HG03060 (cell line): ENCODE measurements around the gene FSTL4.

Experiments
- ATAC-seq: cut with Tn5 transposase; IDR thresholded peaks from one replicate; pipeline ENCODE4 v1.9.1; 2021; ENCODE audit warnings: low read depth, moderate number of reproducible peaks; ENCODE audit not compliant: unreplicated experiment

The FSTL4 gene

DNA sequence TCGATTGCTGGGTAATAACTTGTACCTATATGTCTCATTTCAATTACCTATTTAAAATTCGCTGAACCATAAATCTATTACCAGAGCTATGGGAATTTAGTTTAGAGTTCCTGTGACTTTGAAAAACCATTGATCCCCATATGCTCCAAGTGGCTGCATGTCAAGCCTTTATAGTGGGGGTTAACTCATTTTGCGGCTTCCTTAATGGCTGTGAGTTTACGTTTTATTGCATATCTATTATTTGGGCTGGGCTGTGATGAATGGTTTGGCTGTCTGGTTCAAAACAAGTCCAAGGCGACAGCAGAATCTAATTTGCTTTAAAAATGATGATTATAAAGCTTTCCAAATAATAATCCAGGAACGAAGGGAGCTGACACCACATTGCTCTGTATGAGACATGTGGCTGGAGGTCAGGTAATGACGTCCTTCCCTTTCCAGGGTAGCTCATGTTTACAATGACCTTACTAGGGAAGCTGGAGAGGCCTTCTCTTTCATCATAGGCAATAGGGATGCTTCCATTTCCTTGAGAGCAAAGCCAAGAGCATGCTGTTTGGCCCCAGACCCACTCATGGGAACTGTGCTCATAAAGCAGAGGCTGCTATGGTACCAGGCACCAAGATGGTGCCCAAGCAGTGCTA lies 302.2 kb downstream of the FSTL4 start:
- ATAC-seq: no peak

DNA sequence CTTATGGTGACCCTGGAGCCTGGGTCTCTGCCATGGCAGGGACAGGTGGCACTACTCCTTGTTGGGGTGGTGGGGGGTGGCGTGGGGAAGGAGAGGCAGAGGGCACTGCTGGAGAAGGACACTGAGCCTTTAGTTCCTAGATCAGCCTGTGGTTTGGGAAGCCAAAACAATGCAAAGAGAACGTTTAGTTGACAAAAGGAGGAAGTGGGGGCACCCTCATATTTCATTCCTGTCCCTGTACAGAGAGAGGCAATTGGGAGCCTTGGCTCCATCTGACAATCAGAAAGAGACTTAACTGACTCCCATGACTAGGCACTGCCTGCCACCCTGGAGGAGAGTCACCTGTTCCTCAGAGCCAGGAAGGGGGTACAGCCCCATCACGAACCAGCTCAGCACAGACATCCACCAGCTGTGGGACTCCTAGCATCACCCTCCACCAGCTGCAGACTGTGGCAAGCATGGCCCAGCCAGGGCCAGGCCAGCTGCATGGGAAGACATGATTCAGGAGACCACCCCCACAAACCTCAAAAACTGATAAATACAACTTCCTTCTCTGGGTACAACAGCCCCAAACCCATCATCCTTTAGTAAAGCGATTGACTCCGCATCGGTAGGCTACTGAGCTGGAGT lies 303.1 kb downstream of the FSTL4 start:
- ATAC-seq: no peak

GRCh38 chr5:133307275-133307674 lies 305.1 kb downstream of the FSTL4 start:
- ATAC-seq: no peak

GRCh38 chr5:133304707-133305216 lies 307.6 kb downstream of the FSTL4 start:
- ATAC-seq: no peak

GRCh38 chr5:133304178-133304577 lies 308.2 kb downstream of the FSTL4 start:
- no peak for ATAC-seq

GRCh38 chr5:133303298-133303697 lies 309.0 kb downstream of the FSTL4 start:
- ATAC-seq: no peak

DNA sequence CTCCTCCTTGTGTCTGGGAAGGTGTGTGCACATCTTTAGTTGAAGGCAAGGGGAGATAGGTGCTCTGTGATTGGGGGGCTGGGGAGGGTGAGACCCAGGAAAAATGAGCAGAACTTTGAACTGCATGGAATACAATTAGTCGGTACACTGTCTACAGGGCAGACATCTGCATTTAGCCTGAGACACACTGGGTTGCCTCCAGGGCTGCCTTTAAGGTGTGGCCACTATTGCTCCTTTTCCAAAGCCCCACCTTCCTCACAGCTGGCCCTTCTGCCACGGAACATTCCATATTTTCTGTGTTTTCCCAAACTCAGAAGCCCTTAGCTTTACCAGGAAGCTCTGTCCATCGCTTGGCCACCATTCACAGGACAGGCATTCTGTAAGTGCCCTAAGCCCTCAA lies 312.6 kb downstream of the FSTL4 start:
- ATAC-seq: no peak

GRCh38 chr5:133299021-133299420 lies 313.3 kb downstream of the FSTL4 start:
- ATAC-seq: no peak

DNA sequence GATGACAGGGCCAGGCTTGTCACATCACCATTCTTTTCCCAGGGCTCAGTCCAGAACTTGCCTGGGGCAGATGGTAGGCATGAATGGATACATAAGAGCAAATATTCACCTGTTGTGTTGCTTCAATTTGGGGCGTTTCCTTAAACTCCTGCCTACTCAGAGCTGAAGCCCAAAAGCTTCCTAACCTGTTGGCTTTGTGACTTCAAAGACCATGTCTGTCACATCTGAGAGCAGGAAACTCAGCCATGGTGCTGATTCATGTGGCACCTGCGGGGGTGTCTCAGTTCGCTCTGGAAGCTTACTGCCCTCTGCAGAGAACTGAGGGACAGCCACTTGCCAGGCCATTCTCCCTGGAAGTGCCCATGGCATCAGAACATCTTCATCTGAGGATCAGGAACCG lies 313.9 kb downstream of the FSTL4 start:
- ATAC-seq: no peak

- no peak for ATAC-seq
These were observed 315.0 kb downstream of the FSTL4 start for GRCh38 chr5:133297293-133297692.

DNA sequence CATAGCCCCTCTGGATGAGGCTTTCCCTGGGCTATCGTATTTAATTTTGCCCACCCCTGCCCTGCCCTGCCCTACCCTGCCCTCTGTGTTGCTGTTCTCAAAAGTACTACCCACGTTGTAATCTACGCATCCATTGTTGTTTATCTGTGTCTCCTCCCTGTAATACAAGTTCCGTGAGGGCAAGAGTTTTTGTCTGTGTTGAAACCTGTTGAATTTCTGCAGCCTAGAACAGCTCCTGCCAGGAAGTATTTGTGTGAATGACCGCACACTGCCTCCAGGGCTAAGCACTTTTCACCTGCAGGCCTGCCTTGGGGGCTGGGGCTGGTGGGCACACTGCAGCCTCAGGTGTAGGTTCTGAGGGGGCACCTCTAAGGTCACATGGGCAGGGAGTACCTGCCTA lies 315.7 kb downstream of the FSTL4 start:
- no peak for ATAC-seq

DNA sequence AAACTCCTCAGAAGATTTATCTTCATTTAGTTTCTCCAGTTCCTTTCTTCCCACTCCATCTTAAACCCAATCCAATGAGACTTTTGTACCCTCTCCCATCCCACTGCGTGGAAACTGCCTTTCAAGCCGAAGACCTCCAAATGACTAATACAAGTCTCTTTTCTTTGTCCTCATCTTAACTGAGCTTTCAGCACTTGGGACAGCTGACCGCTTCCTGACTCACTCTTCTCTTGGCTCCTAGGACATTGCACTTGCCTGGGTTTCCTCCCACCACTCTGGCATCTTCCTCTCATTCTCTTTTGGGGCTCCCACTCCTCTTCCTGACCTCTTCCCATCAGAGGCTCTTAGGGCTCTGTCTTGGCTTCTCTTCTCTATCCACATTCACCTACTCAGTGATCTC lies 316.8 kb downstream of the FSTL4 start:
- no peak for ATAC-seq

DNA sequence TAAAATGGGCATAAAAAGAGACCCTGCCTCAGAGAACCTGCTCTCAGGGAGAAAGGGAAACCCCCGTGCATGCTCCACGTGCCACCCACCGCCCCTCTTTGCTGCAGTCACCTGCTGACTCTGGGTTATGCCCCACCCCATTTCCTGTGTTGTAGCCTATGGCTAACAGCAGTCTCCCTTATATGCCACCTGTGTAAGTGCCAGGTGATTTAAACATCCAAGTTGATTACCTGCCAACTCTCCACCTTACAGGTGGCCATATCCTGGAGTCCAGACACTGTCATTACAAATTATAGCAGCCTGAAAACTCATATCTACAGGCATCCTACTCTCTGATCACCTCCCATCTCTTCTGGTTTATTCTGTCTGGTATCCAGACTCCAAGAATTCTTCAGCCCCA lies 318.0 kb downstream of the FSTL4 start:
- ATAC-seq: no peak

- no peak for ATAC-seq
These were observed 318.4 kb downstream of the FSTL4 start for GRCh38 chr5:133293960-133294359.

- ATAC-seq: no peak
These were observed 320.0 kb downstream of the FSTL4 start for GRCh38 chr5:133292300-133292699.

DNA sequence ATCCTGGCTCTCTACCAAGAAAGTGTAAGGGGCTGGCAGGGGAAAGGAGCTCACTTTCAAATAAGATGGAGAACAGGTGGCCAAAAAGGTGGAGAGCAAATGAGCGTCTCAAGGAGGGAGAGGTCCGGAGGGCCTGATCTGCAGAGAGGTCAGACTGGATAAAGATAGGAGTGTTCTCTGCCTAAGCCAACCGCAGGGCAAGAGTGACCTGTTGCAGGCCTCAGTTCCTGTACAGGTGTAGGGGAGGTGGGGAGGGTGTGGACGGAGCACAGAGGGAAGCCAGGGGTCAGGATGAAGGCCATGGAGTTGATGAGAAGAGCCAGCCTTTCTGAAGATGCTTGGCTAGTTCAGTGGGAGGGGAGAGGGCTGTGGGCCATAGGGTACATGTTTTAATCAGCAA lies 320.8 kb downstream of the FSTL4 start:
- no peak for ATAC-seq

DNA sequence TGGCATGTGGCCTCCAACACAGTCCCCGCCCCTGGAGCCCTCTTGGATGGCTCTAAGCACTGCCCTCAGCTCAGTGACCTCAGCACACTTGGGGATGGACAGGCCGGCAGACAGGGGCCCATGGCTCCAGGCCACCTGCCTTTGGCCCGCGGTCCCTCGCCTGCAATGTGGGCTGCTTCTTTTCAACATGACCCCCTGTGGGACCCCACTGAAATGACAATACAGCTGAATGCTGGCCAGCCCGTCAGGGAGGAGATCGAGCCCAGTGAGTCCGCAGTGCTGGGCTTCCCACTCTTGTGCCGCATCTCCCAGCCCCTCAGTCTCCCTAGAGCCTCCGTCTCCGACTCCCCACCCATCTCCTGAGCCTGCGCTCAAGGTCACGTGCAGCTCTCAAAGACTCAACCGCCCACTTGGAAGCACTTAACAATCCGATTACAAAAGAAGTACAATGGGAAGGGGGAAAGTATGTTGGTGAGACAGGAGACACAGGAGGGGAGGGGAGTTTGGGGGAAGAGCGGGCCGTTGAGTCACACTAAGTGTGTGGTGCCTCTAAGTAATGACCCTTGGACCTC lies 321.6 kb downstream of the FSTL4 start:
- no peak for ATAC-seq

DNA sequence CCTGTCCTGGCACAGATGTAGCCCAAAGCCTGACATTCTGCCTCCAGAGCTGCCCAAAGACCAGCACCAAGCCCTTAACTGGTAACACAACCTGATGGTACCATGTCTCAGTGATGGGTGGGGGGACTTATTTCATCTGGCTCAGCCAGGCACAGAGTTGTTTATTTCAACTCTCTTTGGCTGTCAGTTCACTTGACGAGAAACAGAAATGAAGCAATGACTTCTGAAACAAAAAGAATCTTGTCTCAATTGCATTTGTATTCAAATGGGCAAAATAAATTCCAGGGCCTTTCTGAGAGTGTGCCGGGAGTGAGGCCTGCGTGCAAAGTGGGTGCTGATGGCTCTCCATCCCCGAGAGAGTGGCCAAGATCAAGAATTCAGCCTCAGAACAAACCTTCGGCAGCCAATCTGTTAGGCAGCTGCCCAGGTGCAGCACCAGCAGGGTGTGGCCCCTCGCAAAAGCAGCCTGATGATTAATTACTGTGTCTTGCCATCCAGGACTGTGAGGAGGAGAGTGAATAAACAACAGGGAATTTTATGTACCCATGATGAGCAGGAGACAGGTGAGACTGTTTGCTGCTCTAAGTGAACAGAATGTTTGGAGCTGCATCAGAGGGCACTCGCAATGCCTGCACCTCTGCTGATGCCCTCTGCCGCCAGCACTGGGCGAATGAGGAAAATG lies 322.5 kb downstream of the FSTL4 start:
- no peak for ATAC-seq

GRCh38 chr5:133287500-133287899 lies 324.8 kb downstream of the FSTL4 start:
- no peak for ATAC-seq

DNA sequence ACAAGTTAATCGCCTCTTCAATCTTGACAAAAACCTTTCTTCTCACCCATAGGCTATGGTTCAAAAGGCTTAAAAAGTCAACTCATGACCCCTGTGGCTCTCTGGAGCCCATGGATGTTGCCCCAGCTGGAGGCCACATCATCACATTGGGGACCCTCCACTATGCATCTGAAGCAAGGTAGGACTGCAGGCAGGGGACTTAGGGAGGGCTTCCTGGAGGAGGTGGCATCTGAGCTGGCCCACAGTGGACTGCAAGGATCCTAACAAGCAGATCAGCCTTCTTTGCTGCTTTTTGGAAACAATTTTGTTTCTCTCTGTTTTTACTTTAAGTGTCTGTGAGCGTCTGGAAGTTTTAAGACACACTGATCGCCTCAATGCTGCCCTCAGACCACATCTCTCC lies 325.9 kb downstream of the FSTL4 start:
- no peak for ATAC-seq

DNA sequence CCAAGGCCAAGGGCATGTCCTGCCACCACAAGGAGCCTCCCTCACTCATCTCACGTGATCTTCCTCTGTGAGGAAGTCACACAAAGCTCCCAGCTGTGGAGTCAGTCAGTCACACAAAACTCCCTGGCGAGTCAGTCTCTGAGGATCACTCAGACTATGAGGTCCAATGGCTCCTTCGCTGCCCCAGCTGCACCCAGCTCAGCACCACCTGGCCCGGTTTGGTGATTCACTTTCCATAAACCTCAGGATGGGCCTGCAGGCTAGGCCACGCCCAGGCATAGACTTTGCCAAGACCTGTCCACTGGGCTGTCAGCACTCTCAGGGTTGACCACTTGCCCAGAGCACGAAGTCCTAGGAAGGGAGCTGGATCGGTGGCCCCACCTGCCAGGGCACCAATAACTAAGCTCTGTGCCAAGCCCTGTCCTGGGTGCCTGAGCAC lies 326.7 kb downstream of the FSTL4 start:
- no peak for ATAC-seq
